PC-9 (cell line): Measurements from ENCODE around the gene ARSG.

Experiments used
- EZH2 ChIP-seq: fragments of 200-600 bp; sonication (generic); IDR thresholded peaks from 2 replicates; pipeline ENCODE4 v1.8.0; 2017; ENCODE audit warnings: antibody characterized with exemption, low read depth
- TF ChIP-seq, protein P1 (sequence below): fragments of 200-600 bp; sonication (generic); conservative IDR thresholded peaks from 2 replicates; pipeline ENCODE4 v1.6.1; 2017; ENCODE audit warnings: mixed run types, antibody characterized with exemption, mild to moderate bottlenecking, moderate library complexity

DNA sequence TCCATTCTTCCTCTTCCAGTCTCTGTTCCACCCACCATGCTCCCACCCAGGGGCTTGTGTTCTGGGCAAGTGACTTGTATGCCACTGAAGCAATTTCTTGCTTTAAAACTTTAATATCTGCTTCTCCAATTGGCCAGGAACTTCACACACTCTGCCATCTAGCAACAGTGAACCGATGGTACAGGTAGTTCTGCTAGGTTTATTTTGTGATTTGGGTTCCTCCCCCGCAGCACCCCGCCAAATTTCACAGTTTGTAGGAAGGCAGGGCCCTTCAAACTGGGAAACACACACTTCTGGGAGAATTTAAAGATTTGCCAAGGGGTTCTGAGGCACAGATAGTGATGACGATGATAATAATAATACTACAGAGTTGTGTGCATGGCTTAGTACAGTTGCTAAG, 3.3 kb downstream of the ARSG start:
- TF ChIP-seq, protein P1, sequence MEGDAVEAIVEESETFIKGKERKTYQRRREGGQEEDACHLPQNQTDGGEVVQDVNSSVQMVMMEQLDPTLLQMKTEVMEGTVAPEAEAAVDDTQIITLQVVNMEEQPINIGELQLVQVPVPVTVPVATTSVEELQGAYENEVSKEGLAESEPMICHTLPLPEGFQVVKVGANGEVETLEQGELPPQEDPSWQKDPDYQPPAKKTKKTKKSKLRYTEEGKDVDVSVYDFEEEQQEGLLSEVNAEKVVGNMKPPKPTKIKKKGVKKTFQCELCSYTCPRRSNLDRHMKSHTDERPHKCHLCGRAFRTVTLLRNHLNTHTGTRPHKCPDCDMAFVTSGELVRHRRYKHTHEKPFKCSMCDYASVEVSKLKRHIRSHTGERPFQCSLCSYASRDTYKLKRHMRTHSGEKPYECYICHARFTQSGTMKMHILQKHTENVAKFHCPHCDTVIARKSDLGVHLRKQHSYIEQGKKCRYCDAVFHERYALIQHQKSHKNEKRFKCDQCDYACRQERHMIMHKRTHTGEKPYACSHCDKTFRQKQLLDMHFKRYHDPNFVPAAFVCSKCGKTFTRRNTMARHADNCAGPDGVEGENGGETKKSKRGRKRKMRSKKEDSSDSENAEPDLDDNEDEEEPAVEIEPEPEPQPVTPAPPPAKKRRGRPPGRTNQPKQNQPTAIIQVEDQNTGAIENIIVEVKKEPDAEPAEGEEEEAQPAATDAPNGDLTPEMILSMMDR = no peak
- TF ChIP-seq EZH2 = no peak
